ENCODE data around the gene KRTAP20-1.

Gene KRTAP20-1

GRCh38 chr21:30652891-30653290 lies 36.7 kb downstream of the KRTAP20-1 start:
- DNase-seq = no peak
